ENCODE data around the gene PARD3.

DNA sequence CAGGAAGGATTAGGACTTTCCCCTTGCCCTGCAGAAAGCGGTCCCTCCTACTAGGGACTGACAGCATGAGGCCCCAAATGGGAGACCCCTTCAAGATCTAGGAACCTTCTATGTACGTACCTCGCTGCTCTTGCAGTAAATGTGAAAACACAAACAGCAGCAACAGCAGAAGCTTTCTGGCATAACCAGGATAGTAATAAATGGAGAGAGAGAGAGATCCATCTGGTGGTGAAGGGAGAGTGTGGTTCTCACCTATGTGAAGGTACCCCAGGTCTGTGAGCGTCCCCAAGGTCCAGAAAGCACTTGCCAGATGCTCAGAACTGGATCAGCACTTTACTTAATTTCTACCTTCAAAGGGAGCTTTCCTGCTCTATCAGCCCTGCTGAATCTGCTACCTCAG is 592.7 kb downstream of the PARD3 start:
- TF ChIP-seq CTCF (IDR thresholded peaks at IDR 0.05), result no peak
- TF ChIP-seq POLR2A (IDR thresholded peaks at IDR 0.05; ENCODE audit: low read length), result no peak
- TF ChIP-seq RFX5 (IDR thresholded peaks at IDR 0.05), result no peak
- TF ChIP-seq, protein P1, sequence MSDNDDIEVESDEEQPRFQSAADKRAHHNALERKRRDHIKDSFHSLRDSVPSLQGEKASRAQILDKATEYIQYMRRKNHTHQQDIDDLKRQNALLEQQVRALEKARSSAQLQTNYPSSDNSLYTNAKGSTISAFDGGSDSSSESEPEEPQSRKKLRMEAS (IDR thresholded peaks at IDR 0.05), result no peak
- 0 out of 3 replicates have a peak, but pooled peaks have one; percentile 11 for TF ChIP-seq SMC3 (IDR thresholded peaks at IDR 0.05)
- TF ChIP-seq, protein P2, sequence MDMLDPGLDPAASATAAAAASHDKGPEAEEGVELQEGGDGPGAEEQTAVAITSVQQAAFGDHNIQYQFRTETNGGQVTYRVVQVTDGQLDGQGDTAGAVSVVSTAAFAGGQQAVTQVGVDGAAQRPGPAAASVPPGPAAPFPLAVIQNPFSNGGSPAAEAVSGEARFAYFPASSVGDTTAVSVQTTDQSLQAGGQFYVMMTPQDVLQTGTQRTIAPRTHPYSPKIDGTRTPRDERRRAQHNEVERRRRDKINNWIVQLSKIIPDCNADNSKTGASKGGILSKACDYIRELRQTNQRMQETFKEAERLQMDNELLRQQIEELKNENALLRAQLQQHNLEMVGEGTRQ (IDR thresholded peaks at IDR 0.05), result no peak
- no peak for TF ChIP-seq EP300 (IDR thresholded peaks at IDR 0.05)
- no peak for TF ChIP-seq EHF (CRISPR knock-in tag; IDR thresholded peaks at IDR 0.05)
- no peak for TF ChIP-seq CBX2 (IDR thresholded peaks at IDR 0.05; ENCODE audit: borderline replicate concordance, low read depth)
- no peak for TF ChIP-seq RCOR1 (IDR thresholded peaks at IDR 0.05; ENCODE audit: low read depth, low read length)
- no peak for TF ChIP-seq KDM1A (IDR thresholded peaks at IDR 0.05; ENCODE audit: low read depth)

Data from A549 (cell line).